ENCODE results near the gene FGG. TPM values are rescaled to one million over a fixed set of nuclear protein-coding genes. Genes with fewer than 3 reads are reported as not detected.

Gene FGG
- total and polyA plus RNA-seq, 2 of the 8 experiments (the other 6 are each of a cell fraction or from before 2014, with no cell fraction given): not detected

GRCh38 chr4:154566639-154567204, 45.7 kb downstream of the FGG start (continued):
- TF ChIP-seq SAP30 (IDR thresholded peaks at IDR 0.05; ENCODE audit: insufficient read depth, insufficient replicate concordance, low read length): no peak
- TF ChIP-seq POLR2AphosphoS5 (IDR thresholded peaks at IDR 0.05; ENCODE audit: low read depth, low read length): no peak
- no peak for TF ChIP-seq EGR1 (IDR thresholded peaks at IDR 0.05; ENCODE audit: borderline replicate concordance, low read depth, low read length)
- no peak for TF ChIP-seq CTCF (IDR thresholded peaks at IDR 0.05; ENCODE audit: control extremely low read depth in 1 of 3, insufficient read depth in 1 of 3, low read depth in 1 of 3, low read length in 3 of 3)
- no peak for TF ChIP-seq ATF2 (IDR thresholded peaks at IDR 0.05; ENCODE audit: low read length)
- TF ChIP-seq USF2 (IDR thresholded peaks at IDR 0.05; ENCODE audit: low read length): no peak

Data from H1 (cell line).